Inflammatory macrophage treated with lipopolysaccharide for 4 hours (primary cell): ENCODE results near the gene CHEK2.
"Not testable (repeated sequence)": the region's sequence is repeated elsewhere in the genome, so short reads cannot be mapped to it uniquely, and the experiment has no call there.

Source experiments
- DNase-seq: peaks from one replicate; pipeline ENCODE4 v3.0.0-alpha.2; 2020

The CHEK2 gene

GRCh38 chr22:28741200-28741784 lies 328 bp downstream of the CHEK2 start:
- DNase-seq, result no peak

- not testable (repeated sequence) for DNase-seq
These were observed 2.7 kb downstream of the CHEK2 start for GRCh38 chr22:28738876-28739275.

GRCh38 chr22:28737701-28738100 lies 3.9 kb downstream of the CHEK2 start:
- DNase-seq, result no peak

GRCh38 chr22:28736301-28737155 lies 5.1 kb downstream of the CHEK2 start:
- no peak for DNase-seq

GRCh38 chr22:28734393-28734792 lies 7.2 kb downstream of the CHEK2 start:
- no peak for DNase-seq

GRCh38 chr22:28730179-28730578 lies 11.4 kb downstream of the CHEK2 start:
- peak; percentile 69 for DNase-seq

- DNase-seq, result peak; percentile 79
These were observed 12.9 kb downstream of the CHEK2 start for GRCh38 chr22:28728621-28729313.

- no peak for DNase-seq
These were observed 13.6 kb downstream of the CHEK2 start for GRCh38 chr22:28728002-28728401.

- no peak for DNase-seq
These were observed 23.6 kb downstream of the CHEK2 start for GRCh38 chr22:28718044-28718443.

- peak; percentile 10 for DNase-seq
These were observed 24.9 kb downstream of the CHEK2 start for GRCh38 chr22:28716686-28717085.

- no peak for DNase-seq
These were observed 26.0 kb downstream of the CHEK2 start for GRCh38 chr22:28715611-28716010.

GRCh38 chr22:28714043-28714628 lies 27.5 kb downstream of the CHEK2 start:
- peak; percentile 12 for DNase-seq

GRCh38 chr22:28711820-28712777 lies 29.5 kb downstream of the CHEK2 start:
- DNase-seq, result peak; percentile 36

- DNase-seq, result no peak
These were observed 30.3 kb downstream of the CHEK2 start for GRCh38 chr22:28711341-28711740.

GRCh38 chr22:28710576-28711191 lies 30.9 kb downstream of the CHEK2 start:
- DNase-seq, result no peak

- DNase-seq, result no peak
These were observed 31.5 kb downstream of the CHEK2 start for GRCh38 chr22:28710107-28710506.

GRCh38 chr22:28706845-28707244 lies 34.8 kb downstream of the CHEK2 start:
- DNase-seq, result no peak

- DNase-seq, result no peak
These were observed 38.2 kb downstream of the CHEK2 start for GRCh38 chr22:28703436-28703835.

GRCh38 chr22:28702891-28703290 lies 38.7 kb downstream of the CHEK2 start:
- DNase-seq, result no peak

GRCh38 chr22:28693041-28693760 lies 48.4 kb downstream of the CHEK2 start:
- not testable (repeated sequence) for DNase-seq

- DNase-seq, result not testable (repeated sequence)
These were observed 51.8 kb downstream of the CHEK2 start for GRCh38 chr22:28689796-28690195.
